ENCODE data around the gene SYT17.

DNA sequence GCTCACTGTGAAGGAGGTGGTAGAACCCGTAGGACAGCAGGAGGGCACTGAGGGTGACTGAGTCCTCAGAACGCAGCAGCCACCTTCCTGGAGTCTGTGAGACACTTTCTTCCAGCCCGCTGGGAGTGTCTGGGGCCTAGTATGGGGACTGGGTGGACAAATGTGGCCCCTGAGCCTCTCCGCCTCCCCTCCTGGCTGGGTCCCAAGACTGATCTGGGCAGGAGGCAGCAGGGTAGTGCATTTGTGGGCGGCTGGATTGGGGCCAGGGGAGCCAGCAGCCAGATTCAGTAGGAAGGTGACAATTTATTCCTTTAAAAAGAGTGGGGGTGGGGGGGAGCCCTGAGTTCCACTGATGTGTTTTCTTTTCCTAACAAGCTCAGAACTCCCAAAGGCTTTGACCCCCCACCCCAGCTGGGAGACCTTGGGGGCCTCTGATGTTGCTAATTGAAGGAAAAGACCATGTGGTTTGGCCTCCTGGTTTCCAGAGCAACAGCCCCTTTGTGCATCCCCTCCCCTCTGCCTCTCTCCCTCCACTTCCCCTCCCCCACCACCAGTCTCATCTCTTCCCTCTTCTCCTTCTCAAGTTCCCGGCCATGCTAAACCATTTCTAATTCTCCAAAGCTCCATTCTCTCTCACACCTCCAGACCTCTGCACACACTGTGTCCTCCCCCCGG lies 121.9 kb downstream of the SYT17 start:
- TF ChIP-seq CTCF (IDR thresholded peaks at IDR 0.05; ENCODE audit: low read depth, low read length) (no peak), EZH2phosphoT487 (IDR thresholded peaks at IDR 0.05; ENCODE audit: low read depth) (no peak)

Measured in OCI-LY3 (cell line).